H9 (cell line): ENCODE data around the gene NKAIN4. TPM values are rescaled to one million over a fixed set of nuclear protein-coding genes. Genes with fewer than 3 reads are reported as not detected.
A peak's percentile ranks its signal among the peaks of the same experiment; 100 is the strongest.

Source experiments
- DNase-seq: peaks from one replicate; pipeline ENCODE4 v3.0.0-alpha.2; 2017
- H2AFZ ChIP-seq: one replicate; pipeline ENCODE4 v1.6.1; 2013; ENCODE audit warnings: mild to moderate bottlenecking, low read length, control low read depth, moderate library complexity
- H2AK5ac ChIP-seq: 2 replicates; pipeline ENCODE4 v1.6.1; 2013; ENCODE audit warnings: low read length, control low read depth, mixed read lengths; ENCODE audit not compliant: insufficient read length
- H2BK120ac ChIP-seq: one replicate; pipeline ENCODE4 v1.6.1; 2013; ENCODE audit warnings: low read depth, mild to moderate bottlenecking, low read length, control low read depth, inconsistent platforms; ENCODE audit not compliant: poor library complexity, severe bottlenecking
- H2BK12ac ChIP-seq: 2 replicates; pipeline ENCODE4 v1.6.1; 2013; ENCODE audit warnings: low read length, control low read depth, mixed read lengths, low read depth; ENCODE audit not compliant: insufficient read length
- H2BK15ac ChIP-seq: 2 replicates; pipeline ENCODE4 v1.6.1; 2013; ENCODE audit warnings: low read depth, low read length, control low read depth
- H2BK20ac ChIP-seq: one replicate; pipeline ENCODE4 v1.6.1; 2013; ENCODE audit warnings: low read depth, mild to moderate bottlenecking, low read length, control low read depth, inconsistent platforms; ENCODE audit not compliant: poor library complexity, severe bottlenecking
- H2BK5ac ChIP-seq: 2 replicates; pipeline ENCODE4 v1.6.1; 2013; ENCODE audit warnings: low read length, control low read depth, mixed read lengths; ENCODE audit not compliant: insufficient read length
- H3K14ac ChIP-seq: 2 replicates; pipeline ENCODE4 v1.6.1; 2013; ENCODE audit warnings: low read length, control low read depth; ENCODE audit not compliant: insufficient read depth
- H3K18ac ChIP-seq: 2 replicates; pipeline ENCODE4 v1.6.1; 2013; ENCODE audit warnings: low read depth, mild to moderate bottlenecking, mixed read lengths, low read length, control low read depth; ENCODE audit not compliant: insufficient read length
- H3K23ac ChIP-seq: 2 replicates; pipeline ENCODE4 v1.6.1; 2013; ENCODE audit warnings: low read length, control low read depth, mixed read lengths, low read depth; ENCODE audit not compliant: insufficient read length
- H3K23me2 ChIP-seq: 2 replicates; pipeline ENCODE4 v1.6.1; 2013; ENCODE audit warnings: low read depth, mild to moderate bottlenecking, mixed read lengths, low read length, control low read depth; ENCODE audit not compliant: insufficient read length, poor library complexity, severe bottlenecking
- H3K27ac ChIP-seq: 2 replicates; pipeline ENCODE4 v1.5.1; 2013; ENCODE audit warnings: low read length, control low read depth, mixed read lengths, low read depth; ENCODE audit not compliant: insufficient read length
- H3K27me3 ChIP-seq: 2 replicates; pipeline ENCODE4 v1.6.1; 2013; ENCODE audit warnings: low read length, control low read depth, inconsistent platforms; ENCODE audit not compliant: insufficient read depth
- H3K4ac ChIP-seq: 2 replicates; pipeline ENCODE4 v1.6.1; 2013; ENCODE audit warnings: low read depth, mild to moderate bottlenecking, control low read depth, inconsistent platforms, low read length, moderate library complexity
- H3K4me1 ChIP-seq: 2 replicates; pipeline ENCODE4 v1.6.1; 2013; ENCODE audit warnings: low read length, control low read depth, inconsistent platforms; ENCODE audit not compliant: insufficient read depth
- H3K4me2 ChIP-seq: 2 replicates; pipeline ENCODE4 v1.6.1; 2013; ENCODE audit warnings: low read length, control low read depth, mixed read lengths; ENCODE audit not compliant: insufficient read length, insufficient read depth
- H3K56ac ChIP-seq: 2 replicates; pipeline ENCODE4 v1.6.1; 2013; ENCODE audit warnings: low read depth, mild to moderate bottlenecking, mixed read lengths, low read length, control low read depth; ENCODE audit not compliant: insufficient read length
- H3K79me1 ChIP-seq: 2 replicates; pipeline ENCODE4 v1.6.1; 2013; ENCODE audit warnings: low read depth, mild to moderate bottlenecking, moderate library complexity, low read length, control low read depth, inconsistent platforms; ENCODE audit not compliant: insufficient read depth, poor library complexity, severe bottlenecking
- H3K79me2 ChIP-seq: 2 replicates; pipeline ENCODE4 v1.6.1; 2013; ENCODE audit warnings: low read length, control low read depth, inconsistent platforms; ENCODE audit not compliant: insufficient read depth
- H3K9ac ChIP-seq: 2 replicates; pipeline ENCODE4 v1.6.1; 2013; ENCODE audit warnings: low read length, control low read depth, mixed read lengths; ENCODE audit not compliant: insufficient read length; ENCODE audit errors: extremely low read depth
- H3K9me3 ChIP-seq: one replicate; pipeline ENCODE4 v1.6.1; 2013; ENCODE audit warnings: low read depth, low read length, inconsistent platforms; ENCODE audit not compliant: control insufficient read depth
- H3T11ph ChIP-seq: one replicate; pipeline ENCODE4 v1.6.1; 2013; ENCODE audit warnings: mild to moderate bottlenecking, low read length, control low read depth, inconsistent platforms
- H4K20me1 ChIP-seq: one replicate; pipeline ENCODE4 v1.6.1; 2013; ENCODE audit not compliant: control insufficient read depth, insufficient read length, insufficient read depth
- H4K5ac ChIP-seq: 2 replicates; pipeline ENCODE4 v1.6.1; 2013; ENCODE audit warnings: low read depth, mild to moderate bottlenecking, mixed read lengths, low read length, control low read depth; ENCODE audit not compliant: insufficient read length
- H4K8ac ChIP-seq: replicated peaks from 2 replicates; pipeline ENCODE4 v1.6.1; 2013; ENCODE audit warnings: low read length, control low read depth, mixed read lengths, low read depth; ENCODE audit not compliant: insufficient read length
- H4K91ac ChIP-seq: 2 replicates; pipeline ENCODE4 v1.6.1; 2013; ENCODE audit warnings: low read depth, mild to moderate bottlenecking, moderate library complexity, mixed read lengths, low read length, control low read depth; ENCODE audit not compliant: insufficient read length
- H3K27ac Mint-ChIP-seq, 3 experiments: 2 replicates in 2 of 3; 3 replicates in 1 of 3; pipeline ENCODE4 v1.8.0; 2020 to 2021; ENCODE audit warnings: mixed read lengths in 3 of 3, mild to moderate bottlenecking in 1 of 3, moderate library complexity in 1 of 3
- H3K27me3 Mint-ChIP-seq: 2 replicates; pipeline ENCODE4 v1.8.0; 2021; ENCODE audit warnings: low read depth, mild to moderate bottlenecking, moderate library complexity, mixed read lengths
- H3K36me3 Mint-ChIP-seq, 3 experiments: 2 replicates in 2 of 3; 3 replicates in 1 of 3; pipeline ENCODE4 v1.8.0; 2020 to 2021; ENCODE audit warnings: low read depth in 3 of 3, mixed read lengths in 3 of 3; ENCODE audit not compliant: insufficient read depth in 1 of 3
- H3K4me1 Mint-ChIP-seq, 2 experiments: 2 replicates each; pipeline ENCODE4 v1.8.0; 2020; ENCODE audit warnings: mixed read lengths in 2 of 2
- H3K4me3 Mint-ChIP-seq, 2 experiments: 2 replicates in 1 of 2; 3 replicates in 1 of 2; pipeline ENCODE4 v1.8.0; 2020 to 2021; ENCODE audit warnings: mild to moderate bottlenecking in 2 of 2, mixed read lengths in 2 of 2, moderate library complexity in 1 of 2
- H3K9me3 Mint-ChIP-seq, 2 experiments: 2 replicates in 1 of 2; 3 replicates in 1 of 2; pipeline ENCODE4 v1.8.0; 2020; ENCODE audit warnings: mild to moderate bottlenecking in 2 of 2, mixed read lengths in 2 of 2, moderate library complexity in 1 of 2
- WGBS: extraction: QIAGEN DNeasy Blood & Tissue Kit; methylation state at CpG from one replicate; pipeline ENCODE4 v1.1.7; 2013; ENCODE audit warnings: missing lambda C conversion rate, low lambda C conversion rate, mixed read lengths; ENCODE audit not compliant: insufficient read length; ENCODE audit errors: extremely low coverage; 5-methylcytosine and 5-hydroxymethylcytosine counted together
- total RNA-seq: library from RNA; stranded (reverse); gene quantifications from 2 replicates; pipeline ENCODE4 v1.2.1, GENCODE V29; 2021
- TF ChIP-seq, protein P1 (sequence below): fragments of 200-600 bp; sonication (generic); conservative IDR thresholded peaks from 3 replicates; pipeline ENCODE4 v1.8.0; 2021; ENCODE audit warnings: antibody characterized with exemption, mild to moderate bottlenecking

NKAIN4 gene
- total RNA-seq, 1 experiment from 2014 or later = 20.9 TPM

DNA sequence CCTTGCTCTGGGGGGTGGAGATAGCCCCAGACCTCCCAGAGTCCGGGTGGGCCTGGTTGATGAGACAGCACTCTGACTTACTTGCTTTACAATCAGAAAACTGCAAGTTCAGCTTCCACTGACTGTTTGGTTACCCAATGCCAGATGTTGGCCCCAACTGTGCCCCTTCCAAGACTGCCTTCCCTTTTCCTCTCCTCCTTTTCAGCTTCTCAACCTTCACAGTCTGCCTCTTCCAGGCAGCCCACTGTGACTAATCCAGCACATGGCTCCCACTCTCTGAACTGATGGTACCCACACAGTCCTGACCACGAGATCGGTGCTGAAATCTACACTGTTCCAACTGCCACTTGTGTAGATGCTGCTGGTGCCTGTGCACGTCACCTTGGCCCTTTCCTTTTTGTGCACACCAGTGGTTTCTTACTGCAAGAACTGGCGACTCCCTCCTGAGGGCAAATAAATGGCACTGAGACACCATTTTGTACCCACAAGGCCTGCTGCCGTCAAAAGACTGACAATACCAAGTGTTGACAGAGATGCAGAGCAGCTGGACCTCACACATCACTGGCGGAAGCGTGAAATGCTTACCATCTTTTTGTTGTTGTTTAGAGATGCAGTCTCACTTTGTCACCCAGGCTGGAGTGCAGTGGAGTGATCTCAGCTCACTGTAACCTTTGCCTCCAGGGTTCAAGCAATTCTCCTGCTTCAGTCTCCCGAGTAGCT is 16.5 kb upstream of the NKAIN4 start:
- Histone ChIP-seq H3K79me2 (peaks cover 25% of the 10 kb centered on the region; the same call in 1 of the 2 replicates), H3K23ac (no peak overlapping the region), H3K4ac (no peak overlapping the region), H3K14ac (no peak overlapping the region), H2BK120ac (no peak overlapping the region), H4K91ac (no peak overlapping the region), H3K27me3 (no peaks in the 10 kb centered on the region), H4K20me1 (no peaks in the 10 kb centered on the region), H3K56ac (no peak overlapping the region), H2BK15ac (no peak overlapping the region), H2AK5ac (no peak overlapping the region), H3K9ac (no peak overlapping the region), H3K18ac (no peak overlapping the region), H4K8ac (no peak overlapping the region), H3T11ph (no peak overlapping the region), H2BK12ac (no peak overlapping the region), H3K9me3 (no peaks in the 10 kb centered on the region), H3K4me2 (no peak overlapping the region), H2AFZ (no peak overlapping the region), H3K27ac (no peak overlapping the region), H3K79me1 (peaks cover 14% of the 10 kb centered on the region), H3K23me2 (no peaks in the 10 kb centered on the region), H4K5ac (no peak overlapping the region), H3K4me1 (0 out of 2 replicates have a peak, but pooled peaks cover 2% of the 10 kb centered on the region), H2BK5ac (no peak overlapping the region), H2BK20ac (no peak overlapping the region)
- Mint-ChIP-seq H3K4me3 (peak overlapping the region; percentile 8 to 80; a peak in 2 of 5 replicates), H3K36me3 (peaks cover 0 to 6% (median 3%) of the 10 kb centered on the region in 3 experiments; a peak in 4 of 7 replicates), H3K9me3 (no peaks in the 10 kb centered on the region), H3K27me3 (peaks cover 6% of the 10 kb centered on the region; the same call in 1 of the 2 replicates), H3K4me1 (peaks cover 19 to 25% of the 10 kb centered on the region in 2 experiments), H3K27ac (no peak overlapping the region; a peak in 1 of 7 replicates)
- no peak for DNase-seq
- no CpG with 5 or more reads among the region's 9 CpGs for WGBS
- TF ChIP-seq, protein P1, sequence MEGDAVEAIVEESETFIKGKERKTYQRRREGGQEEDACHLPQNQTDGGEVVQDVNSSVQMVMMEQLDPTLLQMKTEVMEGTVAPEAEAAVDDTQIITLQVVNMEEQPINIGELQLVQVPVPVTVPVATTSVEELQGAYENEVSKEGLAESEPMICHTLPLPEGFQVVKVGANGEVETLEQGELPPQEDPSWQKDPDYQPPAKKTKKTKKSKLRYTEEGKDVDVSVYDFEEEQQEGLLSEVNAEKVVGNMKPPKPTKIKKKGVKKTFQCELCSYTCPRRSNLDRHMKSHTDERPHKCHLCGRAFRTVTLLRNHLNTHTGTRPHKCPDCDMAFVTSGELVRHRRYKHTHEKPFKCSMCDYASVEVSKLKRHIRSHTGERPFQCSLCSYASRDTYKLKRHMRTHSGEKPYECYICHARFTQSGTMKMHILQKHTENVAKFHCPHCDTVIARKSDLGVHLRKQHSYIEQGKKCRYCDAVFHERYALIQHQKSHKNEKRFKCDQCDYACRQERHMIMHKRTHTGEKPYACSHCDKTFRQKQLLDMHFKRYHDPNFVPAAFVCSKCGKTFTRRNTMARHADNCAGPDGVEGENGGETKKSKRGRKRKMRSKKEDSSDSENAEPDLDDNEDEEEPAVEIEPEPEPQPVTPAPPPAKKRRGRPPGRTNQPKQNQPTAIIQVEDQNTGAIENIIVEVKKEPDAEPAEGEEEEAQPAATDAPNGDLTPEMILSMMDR = no peak
